ENCODE results near the gene ANO10.
"Not testable (repeated sequence)": the region's sequence is repeated elsewhere in the genome, so short reads cannot be mapped to it uniquely, and the experiment has no call there.

ANO10 gene

GRCh38 chr3:43465109-43465508 lies 156.7 kb downstream of the ANO10 start:
- DNase-seq, result no peak

- not testable (repeated sequence) for DNase-seq
Observed at GRCh38 chr3:43462566-43462965, 159.2 kb downstream of the ANO10 start.

GRCh38 chr3:43461345-43461744 lies 160.5 kb downstream of the ANO10 start:
- DNase-seq, result no peak

- DNase-seq, result not testable (repeated sequence)
Observed at GRCh38 chr3:43457038-43457437, 164.8 kb downstream of the ANO10 start.

- no peak for DNase-seq
Observed at GRCh38 chr3:43455233-43455632, 166.6 kb downstream of the ANO10 start.

GRCh38 chr3:43453981-43454380 lies 167.8 kb downstream of the ANO10 start:
- no peak for DNase-seq

- DNase-seq, result no peak
Observed at GRCh38 chr3:43451670-43452254, 170.0 kb downstream of the ANO10 start.

GRCh38 chr3:43448098-43448497 lies 173.7 kb downstream of the ANO10 start:
- DNase-seq, result peak; percentile 15

- DNase-seq, result no peak
Observed at GRCh38 chr3:43445820-43446219, 176.0 kb downstream of the ANO10 start.

- DNase-seq, result no peak
Observed at GRCh38 chr3:43442872-43443395, 178.9 kb downstream of the ANO10 start.

- no peak for DNase-seq
Observed at GRCh38 chr3:43436507-43437140, 185.2 kb downstream of the ANO10 start.

- no peak for DNase-seq
Observed at GRCh38 chr3:43435706-43436105, 186.1 kb downstream of the ANO10 start.

- no peak for DNase-seq
Observed at GRCh38 chr3:43434431-43434830, 187.4 kb downstream of the ANO10 start.

- DNase-seq, result no peak
Observed at GRCh38 chr3:43432462-43432861, 189.3 kb downstream of the ANO10 start.

GRCh38 chr3:43426388-43426787 lies 195.4 kb downstream of the ANO10 start:
- no peak for DNase-seq

GRCh38 chr3:43425829-43426228 lies 196.0 kb downstream of the ANO10 start:
- no peak for DNase-seq

GRCh38 chr3:43423639-43424038 lies 198.2 kb downstream of the ANO10 start:
- no peak for DNase-seq

GRCh38 chr3:43423142-43423541 lies 198.7 kb downstream of the ANO10 start:
- no peak for DNase-seq

- DNase-seq, result no peak
Observed at GRCh38 chr3:43418601-43419272, 203.1 kb downstream of the ANO10 start.

GRCh38 chr3:43417133-43417532 lies 204.7 kb downstream of the ANO10 start:
- no peak for DNase-seq

GRCh38 chr3:43415088-43415487 lies 206.7 kb downstream of the ANO10 start:
- no peak for DNase-seq

GRCh38 chr3:43413676-43414368 lies 208.0 kb downstream of the ANO10 start:
- DNase-seq, result no peak

GRCh38 chr3:43411429-43411828 lies 210.4 kb downstream of the ANO10 start:
- DNase-seq, result no peak

- no peak for DNase-seq
Observed at GRCh38 chr3:43410592-43410991, 211.2 kb downstream of the ANO10 start.
